Calu3 (cell line): ENCODE results near the gene FAM163A. TPM values are rescaled to one million over a fixed set of nuclear protein-coding genes. Genes with fewer than 3 reads are reported as not detected.

Experiments
- BruUV-seq: library from RNA; stranded (reverse); fragments of 400-500 nt; replicated peaks from 2 replicates; lab custom pipeline; 2021; lab: Mats Ljungman, UMichigan
- CTCF ChIA-PET: fragments of 300-600 bp; sonication (Branson Sonifier 250); formaldehyde crosslinking; loops from one replicate; lab custom pipeline; 2022; ENCODE audit warnings: antibody characterized with exemption; lab: Charles Lee
- DNase-seq: peaks from one replicate; pipeline ENCODE4 v3.0.0; 2022
- H3K27ac Mint-ChIP-seq: one replicate; pipeline ENCODE4 v1.8.0; 2022; ENCODE audit warnings: mixed read lengths; ENCODE audit not compliant: unreplicated experiment
- H3K27me3 Mint-ChIP-seq: one replicate; pipeline ENCODE4 v1.8.0; 2022; ENCODE audit warnings: mixed read lengths; ENCODE audit not compliant: unreplicated experiment
- H3K36me3 Mint-ChIP-seq: one replicate; pipeline ENCODE4 v1.8.0; 2022; ENCODE audit warnings: mild to moderate bottlenecking, moderate library complexity, mixed read lengths; ENCODE audit not compliant: insufficient read depth, unreplicated experiment
- H3K4me1 Mint-ChIP-seq: one replicate; pipeline ENCODE4 v1.8.0; 2022; ENCODE audit warnings: mild to moderate bottlenecking, low read depth, mixed read lengths; ENCODE audit not compliant: unreplicated experiment
- H3K4me3 Mint-ChIP-seq: one replicate; pipeline ENCODE4 v1.8.0; 2022; ENCODE audit warnings: mild to moderate bottlenecking, low read depth, moderate library complexity, mixed read lengths; ENCODE audit not compliant: unreplicated experiment
- H3K9me3 Mint-ChIP-seq: one replicate; pipeline ENCODE4 v1.8.0; 2022; ENCODE audit warnings: low read depth, mixed read lengths; ENCODE audit not compliant: unreplicated experiment
- CTCF ChIP-seq: fragments of 200-600 bp; IDR thresholded peaks from one replicate; pipeline ENCODE4 v1.8.0; 2022; ENCODE audit warnings: antibody characterized with exemption; ENCODE audit not compliant: unreplicated experiment
- intact Hi-C: fragments of 100-400 bp; cut with micrococcal nuclease; formaldehyde crosslinking; loops from one replicate; pipeline ENCODE4 v1.10.0; 2022; ENCODE audit not compliant: unreplicated experiment
- total RNA-seq: library from RNA; stranded (reverse); gene quantifications from 2 replicates; pipeline ENCODE4 v1.2.3, GENCODE V29; 2022

The FAM163A gene
- total RNA-seq, 1 experiment from 2014 or later, result not detected

DNA sequence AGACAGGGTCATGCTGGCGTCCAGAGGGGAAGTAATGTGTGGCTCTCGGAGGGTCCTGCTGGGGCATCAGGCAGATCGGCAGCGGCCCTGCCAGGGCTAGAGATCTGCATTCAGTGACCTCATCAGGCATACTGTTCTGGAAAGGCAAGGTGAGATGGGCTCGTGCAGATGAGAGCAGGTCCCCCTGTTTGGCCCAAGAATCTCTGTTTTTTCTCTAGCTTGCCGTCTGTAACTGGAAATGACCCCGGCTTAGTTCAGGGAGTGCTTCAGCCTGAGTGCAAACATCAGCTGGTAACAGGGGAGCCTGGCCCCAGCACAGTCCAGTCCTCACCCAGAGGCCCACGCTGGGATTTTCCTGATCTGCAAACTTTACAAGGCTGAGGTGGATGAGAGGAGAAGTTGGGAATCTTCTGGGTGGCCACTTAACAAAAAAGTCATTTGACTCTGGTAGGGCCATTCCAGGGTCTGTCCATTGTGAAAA is 2.1 kb downstream of the FAM163A start:
- TF ChIP-seq CTCF, result no peak
- H3K9me3 Mint-ChIP-seq, result no peaks in the 10 kb centered on the region
- H3K4me3 Mint-ChIP-seq, result no peak overlapping the region
- intact Hi-C loops, result no loop called here
- peaks cover 100% of the 10 kb centered on the region for H3K27me3 Mint-ChIP-seq
- peaks cover 13% of the 10 kb centered on the region for H3K4me1 Mint-ChIP-seq
- peaks cover 5% of the 10 kb centered on the region for H3K36me3 Mint-ChIP-seq
- no peak for DNase-seq
- CTCF ChIA-PET, result no interaction called here
- BruUV-seq, result no TSS peak
- no peak overlapping the region for H3K27ac Mint-ChIP-seq

GRCh38 chr1:179745743-179746142 is 2.7 kb downstream of the FAM163A start:
- no peak for DNase-seq
- no TSS peak for BruUV-seq
- H3K4me3 Mint-ChIP-seq, result no peak overlapping the region
- H3K4me1 Mint-ChIP-seq, result peaks cover 13% of the 10 kb centered on the region
- no peak overlapping the region for H3K27ac Mint-ChIP-seq
- no peak for TF ChIP-seq CTCF
- H3K27me3 Mint-ChIP-seq, result peaks cover 100% of the 10 kb centered on the region
- intact Hi-C loops, result no loop called here
- peaks cover 5% of the 10 kb centered on the region for H3K36me3 Mint-ChIP-seq
- CTCF ChIA-PET, result no interaction called here
- H3K9me3 Mint-ChIP-seq, result no peaks in the 10 kb centered on the region

DNA sequence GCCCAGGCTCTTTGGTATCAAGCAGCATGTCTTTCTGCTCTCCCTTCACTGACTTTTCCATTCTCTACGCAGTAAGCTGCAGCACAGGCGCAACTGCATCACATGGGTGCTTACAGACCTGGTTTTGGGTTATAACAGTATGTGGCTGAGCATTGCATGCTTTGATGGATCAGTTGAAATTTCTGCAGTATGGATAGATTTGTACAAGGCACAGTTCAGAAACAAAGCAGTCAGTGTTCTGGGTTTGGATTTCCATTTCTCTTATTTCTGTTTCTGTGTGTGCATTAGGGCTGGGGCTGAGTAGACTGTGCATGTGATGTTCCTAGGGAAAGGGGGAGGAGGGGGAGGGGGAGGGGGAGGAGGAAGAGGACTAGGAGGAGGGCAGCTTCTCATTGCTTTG is 4.5 kb downstream of the FAM163A start:
- Mint-ChIP-seq H3K4me3 (no peak overlapping the region), H3K4me1 (peaks cover 4% of the 10 kb centered on the region), H3K27me3 (peaks cover 93% of the 10 kb centered on the region), H3K9me3 (peaks cover 4% of the 10 kb centered on the region), H3K36me3 (peaks cover 3% of the 10 kb centered on the region), H3K27ac (no peak overlapping the region)
- intact Hi-C loops, result no loop called here
- CTCF ChIA-PET, result no interaction called here
- no peak for TF ChIP-seq CTCF
- no TSS peak for BruUV-seq
- no peak for DNase-seq

DNA sequence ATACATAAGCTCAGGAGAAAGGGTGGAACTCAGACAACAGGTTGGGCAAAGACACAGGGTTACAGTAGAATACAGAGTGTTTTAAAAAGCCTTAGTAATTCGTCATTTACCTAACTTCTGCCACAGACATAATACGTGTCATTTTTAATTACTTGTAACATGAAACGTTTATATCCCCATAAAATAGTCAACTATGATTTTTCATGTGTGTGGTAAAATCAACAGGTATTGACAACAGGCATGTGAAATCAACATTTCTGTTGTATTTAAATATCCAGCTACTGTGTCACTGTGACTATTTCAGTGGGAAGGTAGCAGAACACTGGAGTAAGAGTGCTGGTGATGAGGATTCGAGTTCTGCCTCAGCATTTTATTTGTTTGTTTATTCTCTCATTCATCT is 5.7 kb downstream of the FAM163A start:
- peaks cover 4% of the 10 kb centered on the region for H3K9me3 Mint-ChIP-seq
- peaks cover 91% of the 10 kb centered on the region for H3K27me3 Mint-ChIP-seq
- no peak for DNase-seq
- no peaks in the 10 kb centered on the region for H3K4me1 Mint-ChIP-seq
- no peak overlapping the region for H3K27ac Mint-ChIP-seq
- intact Hi-C loops, result no loop called here
- no TSS peak for BruUV-seq
- no peak for TF ChIP-seq CTCF
- H3K36me3 Mint-ChIP-seq, result no peaks in the 10 kb centered on the region
- H3K4me3 Mint-ChIP-seq, result no peak overlapping the region
- CTCF ChIA-PET, result interaction anchor here (0.6 kb wide), 1 partner anchor 14 kb away, joined by 3 read pairs; no protein-coding TSS in a partner anchor
